ENCODE results near the gene WFDC10B.
"Not testable (repeated sequence)": the region's sequence is repeated elsewhere in the genome, so short reads cannot be mapped to it uniquely, and the experiment has no call there.

WFDC10B gene

DNA sequence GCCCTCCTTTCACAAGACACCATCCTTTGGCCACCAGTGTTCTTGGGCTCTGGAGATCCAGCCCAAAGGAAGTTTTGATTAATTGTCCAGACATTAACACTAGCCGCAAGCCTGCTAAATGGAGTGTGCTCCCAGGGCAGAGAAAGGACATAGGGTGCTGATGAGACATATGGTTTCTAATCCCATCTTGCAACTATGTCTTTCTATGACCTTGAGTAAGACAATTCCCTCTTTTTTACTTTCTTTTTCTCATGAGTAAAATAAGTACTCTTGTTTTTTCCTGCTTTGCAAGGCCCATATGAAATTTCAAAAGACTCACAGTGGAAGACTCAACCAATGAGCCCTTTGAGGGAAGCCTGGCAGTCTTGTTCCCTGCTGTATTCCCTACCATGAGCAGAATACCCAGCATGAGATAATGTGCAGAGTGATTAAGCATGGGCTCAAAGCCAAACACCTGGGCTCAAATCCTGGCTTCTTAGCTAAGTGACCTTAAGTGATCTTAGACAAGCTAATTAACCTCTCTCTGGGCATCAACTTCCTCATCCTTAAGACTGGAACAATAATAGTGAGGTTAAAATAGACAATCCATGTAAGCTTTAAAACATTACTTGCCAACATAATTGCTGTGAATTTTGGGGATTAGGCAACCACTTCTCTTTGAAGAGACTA lies at the start of gene WFDC10B:
WFDC10B (minus strand) TSS at position 51 of the 669 bp plus-strand sequence. CDS start 19,027 bp downstream, outside the sequence.
- peak in 1 of 2 experiments; percentile 44 for DNase-seq

DNA sequence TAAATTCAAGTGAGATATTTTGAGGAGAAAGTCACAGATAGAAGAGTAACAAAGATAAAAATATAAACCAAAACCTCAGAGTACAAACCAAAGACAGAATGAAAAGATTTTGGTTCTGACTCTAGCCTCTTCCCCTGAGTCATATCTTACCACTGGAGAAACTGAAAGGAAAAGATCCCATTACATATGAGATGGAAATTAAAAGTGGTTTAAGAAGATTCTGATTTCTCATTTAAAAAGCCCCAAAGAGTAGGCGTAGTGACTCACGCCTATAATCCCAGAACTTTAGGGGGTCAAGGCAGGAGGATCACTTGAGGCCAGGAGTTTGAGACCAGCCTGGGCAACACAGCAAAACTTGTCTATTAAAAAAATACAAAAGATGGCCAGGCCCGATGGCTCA lies 47.9 kb upstream of the WFDC10B start:
- DNase-seq, result no peak

DNA sequence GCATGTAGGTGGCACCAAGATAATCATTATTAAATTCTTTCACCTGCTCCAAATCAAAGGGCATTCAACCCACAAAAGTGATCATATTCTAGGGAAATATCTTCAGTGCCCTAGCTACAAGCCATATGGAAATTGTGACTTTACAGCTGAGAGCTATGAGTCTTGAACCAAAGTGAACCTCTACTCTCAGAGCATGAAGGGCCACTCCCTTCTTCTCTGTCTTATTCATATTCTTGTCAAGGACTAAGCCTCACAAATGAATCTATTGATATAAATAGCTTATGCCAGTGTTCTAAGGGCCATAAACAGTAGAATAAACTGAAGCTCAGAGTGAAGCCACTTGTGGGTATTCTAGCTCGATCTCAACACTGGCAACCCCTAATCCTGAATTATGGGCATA lies 46.9 kb upstream of the WFDC10B start:
- no peak for DNase-seq

DNA sequence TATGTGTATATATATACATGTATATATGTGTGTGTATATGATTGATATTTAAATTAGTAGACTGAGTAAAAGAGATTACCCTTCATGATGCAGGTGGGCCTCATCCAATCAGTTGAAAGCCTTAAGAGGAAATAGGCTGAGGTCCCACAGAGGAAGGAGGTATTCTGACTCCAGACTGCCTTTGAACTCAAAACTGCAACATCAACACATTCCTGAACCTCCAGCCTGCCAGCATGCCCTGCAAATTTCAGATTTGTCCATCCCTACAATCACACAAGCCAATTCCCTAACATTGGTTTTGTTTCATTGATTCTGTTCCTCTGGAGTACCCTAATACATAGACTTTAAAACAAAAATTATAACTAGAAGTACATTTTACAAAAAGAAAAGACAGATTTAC lies 40.2 kb upstream of the WFDC10B start:
- no peak for DNase-seq

DNA sequence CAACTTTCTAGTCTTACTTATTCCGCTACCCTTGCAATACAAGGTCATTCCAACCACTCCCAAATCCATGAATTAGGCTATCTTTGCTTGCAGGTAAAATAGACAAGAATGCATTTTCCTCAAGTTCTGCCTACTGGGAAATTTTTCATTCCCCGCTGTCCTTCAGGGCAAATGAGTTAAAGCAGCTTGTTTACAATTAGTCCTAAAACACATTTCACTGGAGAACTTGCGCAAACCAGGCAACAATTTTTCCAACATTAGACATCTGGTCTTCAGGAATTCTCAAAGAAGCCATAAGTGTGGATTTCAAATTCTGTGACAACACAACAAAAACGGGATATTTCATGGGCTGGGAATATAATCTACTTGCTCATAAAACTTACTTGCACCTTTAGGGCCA lies 37.8 kb upstream of the WFDC10B start:
- DNase-seq, result no peak

DNA sequence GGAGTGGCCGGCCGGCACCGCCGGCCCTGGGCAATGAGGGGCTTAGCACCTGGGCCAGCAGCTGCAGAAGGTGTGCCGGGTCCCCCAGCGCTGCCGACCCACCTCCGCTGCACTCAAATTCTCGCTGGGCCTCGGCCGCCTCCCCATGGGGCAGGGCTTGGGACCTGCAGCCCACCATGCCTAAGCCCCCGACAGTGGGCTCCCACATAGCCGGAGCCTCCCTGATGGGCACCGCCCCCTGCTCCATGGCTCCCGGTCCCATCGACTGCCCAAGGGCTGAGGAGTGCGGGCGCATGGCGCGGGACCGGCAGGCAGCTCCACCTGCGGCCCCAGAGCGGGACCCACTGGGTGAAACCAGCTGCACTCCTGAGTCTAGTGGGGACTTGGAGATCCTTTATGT lies 31.2 kb upstream of the WFDC10B start:
- DNase-seq, result no peak

DNA sequence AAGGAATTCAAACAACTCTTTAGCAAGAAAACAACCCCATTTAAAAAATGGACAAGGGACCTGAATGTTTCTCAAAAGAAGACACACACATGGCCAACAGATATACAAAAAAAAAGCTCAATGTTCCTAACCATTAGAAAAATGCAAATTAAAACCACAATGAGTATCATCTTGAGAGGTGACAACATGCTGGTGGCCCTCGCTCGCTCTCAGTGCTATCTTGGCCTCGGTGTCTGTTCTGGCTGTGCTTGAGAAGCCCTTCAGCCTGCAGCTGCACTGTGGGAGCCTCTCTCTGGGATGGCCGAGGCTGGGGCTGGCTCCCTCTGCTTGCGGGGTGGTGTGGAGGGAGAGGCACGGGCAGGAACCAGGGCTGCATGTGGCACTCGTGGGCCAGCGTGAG lies 30.7 kb upstream of the WFDC10B start:
- DNase-seq, result no peak

DNA sequence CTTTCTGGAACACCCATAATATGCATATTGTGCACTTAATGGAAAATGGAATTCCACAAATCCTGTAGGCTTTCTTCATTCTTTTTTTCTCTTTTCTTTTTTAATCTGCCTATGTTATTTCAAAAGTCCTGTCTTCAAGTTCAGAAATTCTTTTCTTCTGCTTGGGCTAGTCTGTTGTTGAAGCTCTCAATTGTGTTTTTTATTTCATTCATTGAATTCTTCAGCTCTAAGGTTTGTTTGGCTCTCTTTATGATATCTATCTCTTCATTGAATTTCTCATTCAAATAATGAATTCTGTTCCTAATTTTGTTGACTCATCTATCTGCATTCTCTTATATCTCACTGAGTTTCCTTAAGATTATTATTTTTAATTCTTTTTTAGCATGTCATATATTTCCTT lies 27.4 kb upstream of the WFDC10B start:
- DNase-seq, result no peak

DNA sequence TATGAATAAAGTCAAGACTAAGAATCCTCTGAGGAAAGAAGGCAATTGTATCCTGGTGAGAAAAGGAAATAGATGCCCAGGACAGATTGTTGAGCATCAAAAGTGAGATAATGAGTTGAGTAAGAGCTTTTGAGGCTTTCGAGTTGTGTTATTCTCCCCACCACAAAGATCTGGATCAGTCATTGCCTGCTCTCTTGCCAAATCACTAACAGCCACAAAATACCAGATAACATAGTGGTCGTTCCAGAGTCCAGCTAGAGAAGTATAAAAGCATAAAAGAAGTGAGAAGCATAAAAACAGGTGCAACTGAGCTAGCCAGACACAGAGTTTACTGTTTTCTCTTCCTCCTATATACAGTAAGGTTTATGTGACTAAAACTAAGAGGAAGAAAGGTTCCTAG lies 22.2 kb upstream of the WFDC10B start:
- DNase-seq, result no peak

DNA sequence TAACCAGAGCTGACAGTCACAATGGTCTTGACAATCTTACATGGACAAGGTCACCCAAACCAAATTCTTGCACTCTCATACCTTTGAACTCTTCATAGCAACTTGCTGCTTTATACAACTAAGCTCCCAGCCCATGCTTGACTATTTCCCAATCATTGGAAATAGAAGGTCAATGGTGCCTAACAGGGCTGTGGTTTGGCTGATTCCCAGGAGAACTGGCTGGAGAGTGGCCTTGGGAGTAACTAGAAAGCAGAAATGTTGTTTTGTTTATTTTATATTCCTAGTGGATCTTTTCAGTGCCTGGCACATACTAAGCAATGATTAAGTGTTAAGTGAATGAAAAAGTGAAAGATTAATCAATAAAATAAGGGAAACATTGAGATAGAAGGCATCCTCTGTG lies 20.3 kb upstream of the WFDC10B start:
- no peak for DNase-seq

DNA sequence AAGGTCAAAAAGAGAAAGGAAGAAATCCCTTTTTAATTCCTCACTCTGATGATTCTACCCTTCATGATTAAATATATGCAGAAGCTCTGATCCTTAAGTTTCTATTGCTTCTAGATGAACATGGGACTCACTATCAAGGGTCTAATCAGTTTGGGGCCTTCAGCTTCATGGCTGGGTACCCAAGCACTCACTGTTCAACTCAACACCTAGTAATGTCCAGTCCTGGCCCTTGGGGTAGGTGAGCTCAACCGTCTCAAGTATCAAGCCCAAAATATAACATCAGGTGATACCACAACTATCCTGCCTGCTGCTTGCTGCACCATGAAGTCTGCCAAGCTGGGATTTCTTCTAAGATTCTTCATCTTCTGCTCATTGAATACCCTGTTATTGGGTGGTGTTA lies 17.2 kb upstream of the WFDC10B start, which contains the start of gene SPINT4:
SPINT4 (plus strand) TSS at position 301 of the 400 bp plus-strand sequence; CDS start at position 322, 21 bp downstream.
- DNase-seq, result no peak

DNA sequence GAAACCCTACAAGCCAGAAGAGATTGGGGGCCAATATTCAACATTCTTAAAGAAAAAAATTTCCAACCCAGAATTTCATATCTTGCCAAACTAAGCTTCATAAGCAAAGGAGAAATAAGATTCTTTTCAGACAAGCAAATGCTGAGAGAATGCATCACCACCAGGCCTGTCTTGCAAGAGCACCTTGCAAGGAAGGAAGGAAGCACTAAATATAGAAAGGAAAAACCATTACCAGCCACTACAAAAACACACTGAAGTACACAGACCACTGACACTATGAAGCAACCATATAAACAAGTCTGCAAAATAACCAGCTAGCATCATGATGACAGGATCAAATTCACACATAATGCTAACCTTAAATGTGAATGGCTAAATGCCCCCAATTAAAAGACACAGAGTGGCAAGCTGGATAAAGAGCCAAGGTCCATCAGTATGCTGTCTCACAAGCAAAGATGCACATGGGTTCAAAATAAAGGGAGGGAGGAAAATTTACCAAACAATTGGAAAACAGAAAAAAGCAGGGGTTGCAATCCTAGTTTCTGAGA lies 11.4 kb upstream of the WFDC10B start:
- DNase-seq, result not testable (repeated sequence)

DNA sequence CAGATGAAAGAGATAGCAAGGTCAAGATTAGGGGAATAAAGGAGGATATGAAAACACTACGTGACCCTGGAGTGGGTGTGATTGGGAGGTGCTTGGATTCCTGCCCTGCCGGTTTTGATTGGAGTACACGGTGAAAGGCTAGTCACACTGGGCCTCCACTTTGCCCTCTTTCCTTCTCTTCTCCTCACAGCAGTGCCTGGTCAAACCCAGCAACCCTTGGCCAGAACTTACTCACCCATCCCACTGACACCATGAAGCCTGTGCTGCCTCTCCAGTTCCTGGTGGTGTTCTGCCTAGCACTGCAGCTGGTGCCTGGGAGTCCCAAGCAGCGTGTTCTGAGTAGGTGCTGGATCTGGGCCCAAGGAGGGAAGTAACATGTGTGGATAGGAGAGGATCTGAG lies 2.9 kb downstream of the WFDC10B start, which contains the start of gene WFDC13:
WFDC13 (plus strand) TSS at position 166 of the 400 bp plus-strand sequence; CDS start at position 252, 86 bp downstream.
- no peak for DNase-seq

DNA sequence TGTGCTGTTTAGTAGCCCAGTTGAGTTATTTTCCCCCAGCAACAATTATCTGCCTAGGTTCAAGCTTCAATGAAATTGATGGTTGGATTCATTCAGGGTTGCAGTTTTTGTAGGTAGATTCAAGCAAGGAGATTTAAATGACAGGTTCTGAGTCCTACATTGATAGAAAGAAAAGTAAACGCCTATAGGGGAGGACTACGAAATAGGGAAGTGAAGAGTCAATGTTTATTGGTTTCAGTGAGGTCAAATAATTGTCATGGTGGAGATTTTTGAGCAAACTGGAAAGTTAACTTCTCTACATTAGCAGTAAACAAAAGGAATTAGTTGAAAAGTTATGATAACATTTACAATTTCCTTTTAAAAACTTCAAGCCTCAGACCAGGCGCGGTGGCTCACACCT lies 3.7 kb downstream of the WFDC10B start:
- DNase-seq, result no peak

DNA sequence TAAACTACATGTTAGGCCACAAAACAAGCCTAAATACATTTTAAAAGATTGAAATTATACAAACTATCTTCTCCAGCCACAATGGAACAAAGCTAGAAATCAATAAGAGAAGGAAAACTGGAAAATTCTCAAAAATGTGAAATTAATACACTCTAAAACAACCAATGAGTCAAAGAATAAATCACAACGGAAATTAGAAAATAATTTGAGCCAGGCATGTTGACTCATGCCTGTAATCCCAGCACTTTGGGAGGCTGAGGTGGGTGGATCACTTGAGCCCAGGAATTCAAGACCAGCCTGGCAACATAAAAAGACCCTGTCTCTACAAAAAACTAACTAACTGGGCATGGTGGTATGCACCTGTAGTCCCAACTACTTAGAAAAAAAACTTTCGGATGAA lies 9.3 kb downstream of the WFDC10B start:
- DNase-seq, result no peak

DNA sequence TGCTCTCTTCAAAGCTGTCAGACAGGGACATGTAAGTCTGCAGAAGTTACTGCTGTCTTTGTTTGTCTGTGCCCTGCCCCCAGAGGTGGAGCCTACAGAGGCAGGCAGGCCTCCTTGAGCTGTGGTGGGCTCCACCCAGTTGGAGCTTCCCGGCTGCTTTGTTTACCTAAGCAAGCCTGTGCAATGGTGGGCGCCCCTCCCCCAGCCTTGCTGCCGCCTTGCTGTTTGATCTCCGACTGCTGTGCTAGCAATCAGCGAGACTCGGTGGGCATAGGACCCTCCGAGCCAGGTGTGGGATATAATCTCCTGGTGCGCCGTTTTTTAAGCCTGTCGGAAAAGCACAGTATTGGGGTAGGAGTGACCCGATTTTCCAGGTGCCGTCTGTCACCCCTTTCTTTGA lies 11.5 kb downstream of the WFDC10B start:
- DNase-seq, result not testable (repeated sequence)

DNA sequence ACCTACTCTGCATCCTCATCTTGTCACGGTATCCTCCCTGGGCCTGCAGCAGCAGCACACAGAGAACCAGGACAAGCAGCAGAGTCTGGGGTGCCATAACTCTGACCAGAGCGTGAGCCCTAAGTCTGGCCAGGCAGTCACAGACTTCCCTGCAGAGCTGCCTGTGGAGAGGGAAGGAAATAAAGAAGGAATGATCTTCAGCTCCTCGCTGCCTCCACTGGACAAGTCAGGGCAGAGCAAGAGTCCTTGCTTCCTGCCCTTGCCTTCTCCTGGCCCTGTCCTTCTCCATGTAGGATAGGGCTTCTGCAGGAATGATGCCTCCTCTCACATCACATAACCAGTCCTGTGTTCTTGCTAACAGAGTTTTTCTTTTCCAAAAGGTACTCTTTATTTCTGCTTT lies 18.9 kb downstream of the WFDC10B start:
- DNase-seq, result no peak

DNA sequence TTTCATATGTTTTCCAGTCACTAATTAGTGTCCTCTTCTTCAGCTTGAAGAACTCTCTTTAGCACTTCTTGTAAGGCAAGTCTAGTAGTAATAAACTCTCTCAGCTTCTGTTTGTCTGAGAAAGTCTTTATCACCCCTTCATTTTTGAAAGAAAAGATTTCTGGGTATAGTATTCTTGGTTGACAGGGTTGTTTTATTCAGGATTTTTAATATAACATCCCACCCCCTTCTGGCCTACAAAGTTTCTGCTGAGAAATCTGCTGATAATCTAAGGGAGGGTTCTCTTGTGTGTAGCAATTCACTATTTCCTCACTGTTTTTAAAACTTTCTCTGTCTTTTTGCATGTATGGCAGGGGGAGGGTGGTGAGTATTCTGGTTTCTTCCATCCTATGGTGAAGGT lies 25.2 kb downstream of the WFDC10B start:
- DNase-seq, result no peak

DNA sequence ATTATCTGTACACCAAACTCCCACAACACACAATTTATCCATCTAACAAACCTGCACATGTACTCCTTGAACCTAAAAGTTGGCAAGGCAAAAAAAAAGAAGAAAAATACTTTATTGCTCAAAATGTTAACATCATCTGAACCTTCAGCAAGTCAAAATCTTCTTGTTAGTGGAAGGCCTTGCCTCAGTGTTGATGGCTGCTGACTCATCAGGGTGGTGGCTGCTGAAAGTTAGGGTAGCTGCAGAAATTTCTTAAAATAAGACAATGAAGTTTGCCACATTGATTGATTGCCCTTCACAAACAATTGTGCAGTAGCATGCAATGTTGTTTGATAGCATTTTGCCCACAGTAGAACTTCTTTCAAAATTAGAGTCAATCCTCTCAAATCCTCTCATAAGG lies 32.1 kb downstream of the WFDC10B start:
- DNase-seq, result no peak

DNA sequence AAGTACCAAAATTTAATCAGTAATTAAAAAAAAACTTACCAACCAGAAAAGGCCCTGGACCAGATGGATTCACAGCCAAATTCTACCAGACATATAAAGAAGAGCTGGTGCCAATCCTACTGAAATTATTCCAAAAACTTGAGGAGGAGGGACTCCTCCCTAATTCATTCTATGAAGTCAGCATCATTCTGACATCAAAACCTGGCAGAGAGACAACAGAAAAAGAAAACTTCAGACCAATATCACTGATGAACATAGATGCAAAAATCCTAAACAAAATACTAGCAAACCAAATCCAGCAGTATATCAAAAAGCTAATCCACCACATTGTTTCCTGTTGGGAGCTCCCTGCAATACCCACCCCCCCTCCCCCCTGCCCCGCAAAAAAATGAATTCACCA lies 34.7 kb downstream of the WFDC10B start, which contains the start of gene WFDC11:
WFDC11 (minus strand) TSS at position 101 of the 400 bp plus-strand sequence. CDS start 19,639 bp downstream, outside the sequence.
- DNase-seq, result no peak

DNA sequence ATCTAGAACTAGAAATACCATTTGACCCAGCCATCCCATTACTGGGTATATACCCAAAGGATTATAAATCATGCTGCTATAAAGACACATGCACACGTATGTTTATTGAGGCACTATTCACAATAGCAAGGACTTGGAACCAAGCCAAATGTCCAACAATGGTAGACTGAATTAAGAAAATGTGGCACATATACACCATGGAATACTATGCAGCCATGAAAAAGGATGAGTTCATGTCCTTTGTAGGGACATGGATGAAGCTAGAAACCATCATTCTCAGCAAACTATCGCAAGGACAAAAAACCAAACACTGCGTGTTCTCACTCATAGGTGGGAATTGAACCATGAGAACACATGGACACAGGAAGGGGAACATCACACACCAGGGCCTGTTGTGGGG lies 47.8 kb downstream of the WFDC10B start:
- DNase-seq, result not testable (repeated sequence)

DNA sequence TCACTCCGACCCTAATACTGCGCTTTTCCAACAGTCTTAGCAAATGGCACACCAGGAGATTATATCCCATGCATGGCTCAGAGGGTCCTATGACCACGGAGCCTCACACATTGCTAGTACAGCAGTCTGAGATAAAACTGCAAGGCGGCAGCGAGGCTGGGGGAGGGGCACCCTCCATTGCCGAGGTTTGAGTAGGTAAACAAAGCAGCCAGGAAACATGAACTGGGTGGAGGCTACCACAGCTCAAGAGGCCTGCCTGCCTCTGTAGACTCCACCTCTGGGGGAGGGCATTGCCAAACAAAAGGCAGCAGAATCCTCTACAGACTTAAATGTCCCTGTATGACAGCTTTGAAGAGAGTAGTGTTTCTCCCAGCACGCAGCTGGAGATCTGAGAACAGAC lies 53.1 kb downstream of the WFDC10B start:
- DNase-seq, result not testable (repeated sequence)

DNA sequence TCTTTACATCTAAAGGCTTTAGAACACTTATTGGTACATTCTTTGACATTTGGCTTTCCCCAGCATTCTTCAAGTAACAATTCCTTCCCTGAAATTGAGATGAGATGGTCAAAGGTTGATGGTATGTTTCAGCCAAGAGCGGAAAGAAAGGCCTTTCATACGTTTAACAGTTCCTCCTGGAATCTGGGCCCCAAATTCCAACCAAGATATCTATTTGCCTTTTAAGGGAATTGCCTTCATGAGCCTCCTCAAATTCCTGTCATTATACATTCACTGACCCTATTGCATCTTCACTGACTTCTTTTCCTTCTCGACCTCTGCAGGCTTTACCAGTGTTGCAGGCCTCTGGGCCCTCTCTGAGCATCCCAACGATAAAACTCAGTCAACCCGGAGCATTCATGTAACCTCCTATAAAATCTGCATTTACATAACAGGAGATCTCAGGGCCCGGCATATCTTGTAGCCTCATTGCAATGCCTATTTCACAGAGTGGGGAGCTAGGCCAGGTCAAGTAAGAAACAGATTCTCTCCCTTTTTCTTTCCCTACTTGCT lies 55.4 kb downstream of the WFDC10B start:
- no peak for DNase-seq

DNA sequence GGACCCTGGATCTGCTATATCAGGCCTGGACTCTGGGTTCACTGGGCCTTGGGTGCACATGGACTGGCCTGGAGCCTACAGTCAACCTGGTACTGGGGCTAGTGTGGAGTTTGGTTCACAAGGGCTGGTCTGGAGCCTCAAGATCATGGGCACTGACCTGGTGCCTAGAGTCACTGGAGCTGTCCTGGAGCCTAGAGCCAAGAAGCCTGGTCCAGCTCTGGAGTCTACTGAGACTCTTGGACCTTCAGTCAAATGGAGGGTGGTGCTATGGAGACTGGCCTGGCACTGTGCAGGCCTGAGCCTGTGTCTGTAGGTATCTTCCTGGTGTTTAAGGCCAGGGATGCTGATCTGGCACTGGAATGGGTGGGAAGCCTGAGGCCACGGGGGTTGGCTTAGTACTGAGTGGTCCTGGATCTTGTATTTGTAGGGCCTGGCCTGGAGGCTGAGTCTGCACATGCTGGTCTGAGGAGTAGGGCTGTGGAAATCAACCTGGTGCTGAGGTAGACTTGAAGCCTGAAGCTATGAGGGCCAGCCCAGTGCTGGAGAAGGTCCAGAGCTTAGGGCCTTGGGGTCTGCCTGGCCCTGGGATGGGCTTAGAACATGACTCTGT lies 57.3 kb downstream of the WFDC10B start:
- no peak for DNase-seq

All from NCI-H2081 (cell line).